Measurements from ENCODE around the gene SNX11. TPM values are rescaled to one million over a fixed set of nuclear protein-coding genes. Genes with fewer than 3 reads are reported as not detected.

SNX11 gene
- polyA plus RNA-seq, 1 donor from 2014 or later: 29.0 TPM

DNA sequence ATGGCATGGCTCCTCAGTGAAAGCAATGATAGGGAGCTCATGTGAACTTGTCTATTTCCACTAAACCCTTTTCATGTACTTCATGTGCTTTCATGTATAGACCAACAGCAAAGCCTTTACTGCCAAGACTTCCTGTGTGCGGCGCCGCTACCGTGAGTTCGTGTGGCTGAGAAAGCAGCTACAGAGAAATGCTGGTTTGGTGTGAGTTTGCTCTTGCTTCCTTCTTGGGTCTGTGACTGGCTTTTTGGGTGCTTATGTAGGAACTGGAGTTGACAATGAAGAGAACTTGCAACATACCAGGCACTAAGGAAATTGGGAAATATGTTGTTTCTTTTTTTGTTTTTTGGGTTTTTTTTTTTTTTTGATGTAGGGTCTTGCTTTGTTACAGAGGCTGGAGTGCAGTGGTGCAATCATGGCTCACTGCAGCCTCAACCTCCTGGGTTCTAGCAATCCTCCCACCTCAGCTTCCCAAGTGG, 5.7 kb downstream of the SNX11 start:
- peaks cover 26% of the 10 kb centered on the region for H3K79me2 ChIP-seq (replicated peaks; ENCODE audit: insufficient read depth, low read length)
- H3K27ac ChIP-seq (ENCODE audit: low read length): no peak overlapping the region
- no peak for TF ChIP-seq TAF1 (IDR thresholded peaks at IDR 0.05; ENCODE audit: low read depth)
- TF ChIP-seq EP300 (conservative IDR thresholded peaks at IDR 0.05; ENCODE audit: poor library complexity, severe bottlenecking): no peak
- TF ChIP-seq, protein P1, sequence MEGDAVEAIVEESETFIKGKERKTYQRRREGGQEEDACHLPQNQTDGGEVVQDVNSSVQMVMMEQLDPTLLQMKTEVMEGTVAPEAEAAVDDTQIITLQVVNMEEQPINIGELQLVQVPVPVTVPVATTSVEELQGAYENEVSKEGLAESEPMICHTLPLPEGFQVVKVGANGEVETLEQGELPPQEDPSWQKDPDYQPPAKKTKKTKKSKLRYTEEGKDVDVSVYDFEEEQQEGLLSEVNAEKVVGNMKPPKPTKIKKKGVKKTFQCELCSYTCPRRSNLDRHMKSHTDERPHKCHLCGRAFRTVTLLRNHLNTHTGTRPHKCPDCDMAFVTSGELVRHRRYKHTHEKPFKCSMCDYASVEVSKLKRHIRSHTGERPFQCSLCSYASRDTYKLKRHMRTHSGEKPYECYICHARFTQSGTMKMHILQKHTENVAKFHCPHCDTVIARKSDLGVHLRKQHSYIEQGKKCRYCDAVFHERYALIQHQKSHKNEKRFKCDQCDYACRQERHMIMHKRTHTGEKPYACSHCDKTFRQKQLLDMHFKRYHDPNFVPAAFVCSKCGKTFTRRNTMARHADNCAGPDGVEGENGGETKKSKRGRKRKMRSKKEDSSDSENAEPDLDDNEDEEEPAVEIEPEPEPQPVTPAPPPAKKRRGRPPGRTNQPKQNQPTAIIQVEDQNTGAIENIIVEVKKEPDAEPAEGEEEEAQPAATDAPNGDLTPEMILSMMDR (IDR thresholded peaks at IDR 0.05; ENCODE audit: poor library complexity, severe bottlenecking): no peak
- no peak for TF ChIP-seq MXI1 (conservative IDR thresholded peaks at IDR 0.05; ENCODE audit: poor library complexity, severe bottlenecking)

DNA sequence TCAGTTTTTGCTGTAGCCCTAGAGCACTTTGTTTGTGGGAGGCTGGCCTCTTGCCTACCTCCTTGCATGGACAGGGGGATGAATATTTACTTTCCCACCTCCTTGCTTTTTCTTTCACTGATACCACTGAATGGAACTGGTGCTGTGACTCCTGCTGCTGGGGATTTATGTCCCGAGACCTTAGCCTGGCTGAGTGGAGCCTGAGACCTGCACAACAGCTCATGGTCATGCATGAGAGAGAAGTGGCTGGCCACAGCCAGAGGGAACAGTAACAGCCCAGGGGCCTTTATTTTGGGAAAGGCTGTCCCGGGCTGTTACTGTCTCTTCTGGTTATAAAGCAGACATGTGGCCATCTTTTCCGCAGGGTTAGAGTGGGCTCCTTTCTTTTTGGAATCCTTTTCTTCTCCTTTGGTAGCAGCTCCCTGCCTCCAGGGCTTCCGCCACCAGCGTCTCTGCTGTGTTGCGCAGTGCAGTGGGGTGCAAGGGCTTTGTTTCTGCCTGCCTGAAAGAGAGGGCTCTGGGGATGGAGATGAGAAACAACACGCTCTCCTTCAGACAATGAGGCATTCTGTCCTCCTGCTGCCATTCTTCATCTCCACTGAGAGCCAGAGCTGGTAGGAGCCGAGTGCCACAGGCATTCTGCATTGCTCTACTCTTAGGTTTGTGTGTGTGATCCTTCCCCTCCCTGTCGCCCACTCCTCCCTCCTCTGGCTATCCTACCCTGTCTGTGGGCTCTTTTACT, 14.5 kb downstream of the SNX11 start:
- H2AFZ ChIP-seq (ENCODE audit: low read depth, low read length): no peak overlapping the region
- TF ChIP-seq, protein P2, sequence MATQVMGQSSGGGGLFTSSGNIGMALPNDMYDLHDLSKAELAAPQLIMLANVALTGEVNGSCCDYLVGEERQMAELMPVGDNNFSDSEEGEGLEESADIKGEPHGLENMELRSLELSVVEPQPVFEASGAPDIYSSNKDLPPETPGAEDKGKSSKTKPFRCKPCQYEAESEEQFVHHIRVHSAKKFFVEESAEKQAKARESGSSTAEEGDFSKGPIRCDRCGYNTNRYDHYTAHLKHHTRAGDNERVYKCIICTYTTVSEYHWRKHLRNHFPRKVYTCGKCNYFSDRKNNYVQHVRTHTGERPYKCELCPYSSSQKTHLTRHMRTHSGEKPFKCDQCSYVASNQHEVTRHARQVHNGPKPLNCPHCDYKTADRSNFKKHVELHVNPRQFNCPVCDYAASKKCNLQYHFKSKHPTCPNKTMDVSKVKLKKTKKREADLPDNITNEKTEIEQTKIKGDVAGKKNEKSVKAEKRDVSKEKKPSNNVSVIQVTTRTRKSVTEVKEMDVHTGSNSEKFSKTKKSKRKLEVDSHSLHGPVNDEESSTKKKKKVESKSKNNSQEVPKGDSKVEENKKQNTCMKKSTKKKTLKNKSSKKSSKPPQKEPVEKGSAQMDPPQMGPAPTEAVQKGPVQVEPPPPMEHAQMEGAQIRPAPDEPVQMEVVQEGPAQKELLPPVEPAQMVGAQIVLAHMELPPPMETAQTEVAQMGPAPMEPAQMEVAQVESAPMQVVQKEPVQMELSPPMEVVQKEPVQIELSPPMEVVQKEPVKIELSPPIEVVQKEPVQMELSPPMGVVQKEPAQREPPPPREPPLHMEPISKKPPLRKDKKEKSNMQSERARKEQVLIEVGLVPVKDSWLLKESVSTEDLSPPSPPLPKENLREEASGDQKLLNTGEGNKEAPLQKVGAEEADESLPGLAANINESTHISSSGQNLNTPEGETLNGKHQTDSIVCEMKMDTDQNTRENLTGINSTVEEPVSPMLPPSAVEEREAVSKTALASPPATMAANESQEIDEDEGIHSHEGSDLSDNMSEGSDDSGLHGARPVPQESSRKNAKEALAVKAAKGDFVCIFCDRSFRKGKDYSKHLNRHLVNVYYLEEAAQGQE (IDR thresholded peaks at IDR 0.05; ENCODE audit: borderline replicate concordance): no peak
- TF ChIP-seq, protein P1 (IDR thresholded peaks at IDR 0.05; ENCODE audit: poor library complexity, severe bottlenecking): no peak
- no peak for TF ChIP-seq RAD21 (conservative IDR thresholded peaks at IDR 0.05)
- H3K4me3 ChIP-seq (ENCODE audit: low read length): no peak overlapping the region
- no peaks in the 10 kb centered on the region for H3F3A ChIP-seq (ENCODE audit: insufficient read depth, low read length, poor library complexity, severe bottlenecking)
- H3K4me2 ChIP-seq (ENCODE audit: low read length): no peak overlapping the region
- no peaks in the 10 kb centered on the region for H3K9me3 ChIP-seq (ENCODE audit: low read length)
- H3K27ac ChIP-seq (ENCODE audit: low read length): no peak overlapping the region
- H3K27me3 ChIP-seq (ENCODE audit: insufficient read depth, low read depth, low read length): no peaks in the 10 kb centered on the region
- H3K9ac ChIP-seq (ENCODE audit: low read length): no peak overlapping the region
- H3K36me3 ChIP-seq (ENCODE audit: insufficient read depth, low read length): peaks cover 6% of the 10 kb centered on the region
- no peaks in the 10 kb centered on the region for H3K79me2 ChIP-seq (replicated peaks; ENCODE audit: insufficient read depth, low read length)
- no peaks in the 10 kb centered on the region for H4K20me1 ChIP-seq (ENCODE audit: insufficient read depth)
- H3K9me2 ChIP-seq (ENCODE audit: insufficient read depth, low read length): no peaks in the 10 kb centered on the region

More for the DNA sequence above, 5.7 kb downstream of the SNX11 start:
- no peaks in the 10 kb centered on the region for H3K36me3 ChIP-seq (ENCODE audit: insufficient read depth, low read length)
- H3F3A ChIP-seq (ENCODE audit: insufficient read depth, low read length, poor library complexity, severe bottlenecking): no peaks in the 10 kb centered on the region
- H3K4me2 ChIP-seq (ENCODE audit: low read length): no peak overlapping the region
- no peak overlapping the region for H3K4me3 ChIP-seq (ENCODE audit: low read length)
- H3K9me2 ChIP-seq (ENCODE audit: insufficient read depth, low read length): no peaks in the 10 kb centered on the region
- H3K9me3 ChIP-seq (ENCODE audit: low read length): no peaks in the 10 kb centered on the region
- H4K20me1 ChIP-seq (ENCODE audit: insufficient read depth): no peaks in the 10 kb centered on the region
- H3K27me3 ChIP-seq (ENCODE audit: insufficient read depth, low read depth, low read length): no peaks in the 10 kb centered on the region
- H3K9ac ChIP-seq (ENCODE audit: low read length): no peak overlapping the region
- no peak overlapping the region for H2AFZ ChIP-seq (ENCODE audit: low read depth, low read length)

Measured in neural cell (in vitro differentiated cells).